Lower leg skin (tissue), 4 donors: ENCODE results near the gene RPRD1A. TPM values are rescaled to one million over a fixed set of nuclear protein-coding genes. Genes with fewer than 3 reads are reported as not detected.

Experiments
- DNase-seq, 2 donors: peaks; one replicate each; pipeline ENCODE4 v3.0.0-alpha.2; 2019; ENCODE audit warnings: low spot score in 2 of 2
- H3K4me3 ChIP-seq: fragments of 200-600 bp; sonication (generic); 2 replicates; pipeline ENCODE4 v1.5.1; 2017; ENCODE audit warnings: mild to moderate bottlenecking, low read depth; ENCODE audit not compliant: poor library complexity, severe bottlenecking
- CTCF ChIP-seq, 3 donors: fragments of 450-650 bp; IDR thresholded peaks; one replicate each; pipeline ENCODE4 v1.5.1; 2016; ENCODE audit warnings: antibody characterized with exemption in 3 of 3, mild to moderate bottlenecking in 3 of 3, moderate library complexity in 2 of 3
- POLR2A ChIP-seq, 2 donors: fragments of 450-650 bp; IDR thresholded peaks; one replicate each; pipeline ENCODE4 v1.6.1; 2016 to 2017; ENCODE audit warnings: antibody characterized with exemption in 2 of 2, mild to moderate bottlenecking in 1 of 2, moderate library complexity in 1 of 2
- WGBS, 2 donors: methylation state at CpG; one replicate each; pipeline ENCODE4 v1.1.5; 2018; 5-methylcytosine and 5-hydroxymethylcytosine counted together
- intact Hi-C: fragments of 100-400 bp; cut with DNase I; formaldehyde crosslinking; loops from one replicate; pipeline ENCODE4 v1.15.0; 2023; ENCODE audit warnings: low total_unique reads
- total RNA-seq, 4 donors: library from RNA; depleted of rRNA; stranded (reverse); fragments of >200 nt; gene quantifications; one replicate each; pipeline ENCODE4 v1.1.0, GENCODE V29; 2016

The RPRD1A gene
- total RNA-seq, 4 donors from 2014 or later = 30.1 to 55.9 (median 46.9) TPM

DNA sequence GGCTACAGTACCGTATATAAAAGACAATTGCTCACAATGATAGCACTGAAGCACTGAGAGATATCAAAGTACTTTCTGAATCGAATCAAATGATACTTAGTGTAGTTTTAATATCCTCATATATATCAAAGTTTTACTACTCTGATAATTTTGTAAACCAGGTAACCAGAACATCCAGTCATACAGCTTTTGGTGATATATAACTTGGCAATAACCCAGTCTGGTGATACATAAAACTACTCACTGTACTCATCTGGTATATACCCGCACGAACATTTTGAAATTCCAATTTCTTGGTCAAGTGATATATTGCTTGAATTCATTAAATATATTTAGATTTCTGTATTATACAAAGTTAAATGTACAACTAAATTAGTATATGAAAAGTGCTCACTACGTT lies 41.2 kb upstream of the RPRD1A start:
- intact Hi-C loops = no loop called here
- TF ChIP-seq POLR2A (IDR thresholded peaks at IDR 0.05) (no peak), CTCF (IDR thresholded peaks at IDR 0.05) (no peak)
- 63 to 64% methylated on average over 5 of the region's 5 CpGs for WGBS, 2 donors
- no peak for DNase-seq
- H3K4me3 ChIP-seq = no peak overlapping the region

DNA sequence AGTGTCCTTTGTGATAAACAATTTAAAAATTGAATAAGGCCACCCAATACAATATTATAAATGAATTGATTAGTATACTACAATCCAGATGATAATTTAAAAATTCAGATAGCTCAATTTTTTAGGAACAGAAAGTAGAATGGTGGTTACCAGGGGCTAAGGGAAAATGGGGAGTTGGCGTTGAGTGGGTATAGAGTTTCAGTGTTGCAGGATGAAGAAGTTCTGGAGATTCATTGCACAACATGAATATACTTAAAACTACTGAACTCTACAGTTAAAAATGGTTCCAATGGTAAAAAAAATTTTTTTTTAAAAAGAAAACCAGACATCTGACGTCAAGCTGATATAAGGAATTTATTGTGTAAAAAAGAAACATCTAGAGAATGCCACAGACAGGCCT lies 40.8 kb upstream of the RPRD1A start:
- WGBS, 2 donors = 44 to 45% methylated on average over 2 of the region's 2 CpGs
- TF ChIP-seq CTCF (IDR thresholded peaks at IDR 0.05) = no peak
- no peak for TF ChIP-seq POLR2A (IDR thresholded peaks at IDR 0.05)
- no peak overlapping the region for H3K4me3 ChIP-seq
- intact Hi-C loops = no loop called here
- no peak for DNase-seq

GRCh38 chr18:36107477-36107876 lies 40.1 kb upstream of the RPRD1A start:
- intact Hi-C loops = no loop called here
- no peak for TF ChIP-seq CTCF (IDR thresholded peaks at IDR 0.05)
- no peak overlapping the region for H3K4me3 ChIP-seq
- DNase-seq = no peak

GRCh38 chr18:36104749-36105148 lies 37.4 kb upstream of the RPRD1A start:
- no peak for DNase-seq
- H3K4me3 ChIP-seq = no peak overlapping the region
- 92 to 94% methylated on average over 2 of the region's 2 CpGs for WGBS, 2 donors
- TF ChIP-seq CTCF (IDR thresholded peaks at IDR 0.05) = no peak
- no peak for TF ChIP-seq POLR2A (IDR thresholded peaks at IDR 0.05)
- intact Hi-C loops = no loop called here

- intact Hi-C loops = no loop called here
- DNase-seq = no peak
- TF ChIP-seq POLR2A (IDR thresholded peaks at IDR 0.05) (no peak), CTCF (IDR thresholded peaks at IDR 0.05) (no peak)
- 87 to 90% methylated on average over 7 of the region's 7 CpGs for WGBS, 2 donors
- H3K4me3 ChIP-seq = no peak overlapping the region
Measured at GRCh38 chr18:36101943-36102342, 34.6 kb upstream of the RPRD1A start.

- intact Hi-C loops = loop anchor here (5.0 to 10.0 kb wide), 2 partner anchors 183 to 475 kb away; no protein-coding TSS in a partner anchor
- no peak overlapping the region for H3K4me3 ChIP-seq
- no peak for TF ChIP-seq POLR2A (IDR thresholded peaks at IDR 0.05)
- TF ChIP-seq CTCF (IDR thresholded peaks at IDR 0.05) = no peak
- DNase-seq = no peak
Measured at GRCh38 chr18:36099311-36099710, 32.0 kb upstream of the RPRD1A start.
